ENCODE data around the gene UBE2G2. TPM values are rescaled to one million over a fixed set of nuclear protein-coding genes. Genes with fewer than 3 reads are reported as not detected.

UBE2G2 gene
- total RNA-seq, 1 donor from 2014 or later, result 78.2 TPM

DNA sequence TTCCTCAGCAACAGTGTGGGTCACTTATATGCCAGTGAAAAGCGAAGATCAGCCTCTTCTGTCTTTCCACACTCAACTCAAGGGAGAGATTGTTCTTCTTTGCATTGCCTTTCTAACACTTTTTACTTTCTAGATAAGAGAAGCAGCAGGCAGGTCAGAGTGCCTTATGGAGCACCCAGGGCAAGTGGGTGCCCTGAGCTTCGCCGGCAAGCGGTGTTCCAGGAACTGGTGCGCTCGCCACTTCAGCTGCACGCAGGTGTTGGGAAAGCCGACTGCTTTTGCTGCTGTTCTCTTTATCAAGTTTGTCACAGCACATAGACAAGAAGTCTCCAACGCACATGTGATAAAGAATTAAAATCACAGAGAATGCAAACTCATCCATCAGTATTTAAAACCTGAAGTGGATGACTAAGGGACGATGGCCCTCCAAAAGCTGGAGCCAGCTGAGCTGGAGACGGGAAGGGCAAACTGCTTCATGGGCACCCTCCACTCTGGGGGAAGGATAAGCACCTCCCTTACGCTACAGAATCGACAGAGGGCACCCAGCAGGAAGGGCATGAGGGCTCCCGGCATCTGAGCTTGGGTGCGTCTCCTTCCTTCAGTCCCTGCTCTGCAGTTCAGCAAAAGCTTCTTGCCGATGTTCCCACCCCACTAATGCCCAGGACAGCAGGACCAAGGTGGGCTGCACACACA is 20.7 kb downstream of the UBE2G2 start:
- TF ChIP-seq, protein P1, sequence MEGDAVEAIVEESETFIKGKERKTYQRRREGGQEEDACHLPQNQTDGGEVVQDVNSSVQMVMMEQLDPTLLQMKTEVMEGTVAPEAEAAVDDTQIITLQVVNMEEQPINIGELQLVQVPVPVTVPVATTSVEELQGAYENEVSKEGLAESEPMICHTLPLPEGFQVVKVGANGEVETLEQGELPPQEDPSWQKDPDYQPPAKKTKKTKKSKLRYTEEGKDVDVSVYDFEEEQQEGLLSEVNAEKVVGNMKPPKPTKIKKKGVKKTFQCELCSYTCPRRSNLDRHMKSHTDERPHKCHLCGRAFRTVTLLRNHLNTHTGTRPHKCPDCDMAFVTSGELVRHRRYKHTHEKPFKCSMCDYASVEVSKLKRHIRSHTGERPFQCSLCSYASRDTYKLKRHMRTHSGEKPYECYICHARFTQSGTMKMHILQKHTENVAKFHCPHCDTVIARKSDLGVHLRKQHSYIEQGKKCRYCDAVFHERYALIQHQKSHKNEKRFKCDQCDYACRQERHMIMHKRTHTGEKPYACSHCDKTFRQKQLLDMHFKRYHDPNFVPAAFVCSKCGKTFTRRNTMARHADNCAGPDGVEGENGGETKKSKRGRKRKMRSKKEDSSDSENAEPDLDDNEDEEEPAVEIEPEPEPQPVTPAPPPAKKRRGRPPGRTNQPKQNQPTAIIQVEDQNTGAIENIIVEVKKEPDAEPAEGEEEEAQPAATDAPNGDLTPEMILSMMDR (IDR thresholded peaks at IDR 0.05; ENCODE audit: borderline replicate concordance), result no peak
- Histone ChIP-seq H3K4me1 (peaks cover 34% of the 10 kb centered on the region), H3K27ac (replicated peaks) (no peak overlapping the region), H3K27me3 (ENCODE audit: low read depth) (no peaks in the 10 kb centered on the region), H3K36me3 (peaks cover 31% of the 10 kb centered on the region), H3K4me3 (no peak overlapping the region), H3K9me3 (replicated peaks) (no peaks in the 10 kb centered on the region)
- no peak for DNase-seq
- intact Hi-C loops (cut with micrococcal nuclease), result no loop called here

DNA sequence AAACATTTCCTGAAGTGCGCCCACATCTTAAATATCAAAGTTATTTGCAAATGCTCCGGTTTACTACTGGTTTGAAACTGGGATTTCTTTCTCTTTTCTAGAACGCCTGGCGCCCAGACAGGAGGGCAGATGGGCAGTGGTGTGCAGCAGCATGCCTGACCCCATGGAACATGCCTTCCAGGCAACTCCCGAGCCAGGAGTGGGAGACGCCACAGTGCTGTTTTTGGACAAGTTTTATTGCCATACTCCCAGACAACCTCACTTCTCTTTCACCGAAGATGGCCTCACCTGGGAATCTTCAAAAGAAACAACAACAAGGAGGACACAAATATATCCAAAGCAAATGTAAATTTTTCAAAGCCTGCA is 21.5 kb downstream of the UBE2G2 start:
- peaks cover 38% of the 10 kb centered on the region for H3K36me3 ChIP-seq
- intact Hi-C loops (cut with micrococcal nuclease), result no loop called here
- TF ChIP-seq, protein P1 (IDR thresholded peaks at IDR 0.05; ENCODE audit: borderline replicate concordance), result no peak

DNA sequence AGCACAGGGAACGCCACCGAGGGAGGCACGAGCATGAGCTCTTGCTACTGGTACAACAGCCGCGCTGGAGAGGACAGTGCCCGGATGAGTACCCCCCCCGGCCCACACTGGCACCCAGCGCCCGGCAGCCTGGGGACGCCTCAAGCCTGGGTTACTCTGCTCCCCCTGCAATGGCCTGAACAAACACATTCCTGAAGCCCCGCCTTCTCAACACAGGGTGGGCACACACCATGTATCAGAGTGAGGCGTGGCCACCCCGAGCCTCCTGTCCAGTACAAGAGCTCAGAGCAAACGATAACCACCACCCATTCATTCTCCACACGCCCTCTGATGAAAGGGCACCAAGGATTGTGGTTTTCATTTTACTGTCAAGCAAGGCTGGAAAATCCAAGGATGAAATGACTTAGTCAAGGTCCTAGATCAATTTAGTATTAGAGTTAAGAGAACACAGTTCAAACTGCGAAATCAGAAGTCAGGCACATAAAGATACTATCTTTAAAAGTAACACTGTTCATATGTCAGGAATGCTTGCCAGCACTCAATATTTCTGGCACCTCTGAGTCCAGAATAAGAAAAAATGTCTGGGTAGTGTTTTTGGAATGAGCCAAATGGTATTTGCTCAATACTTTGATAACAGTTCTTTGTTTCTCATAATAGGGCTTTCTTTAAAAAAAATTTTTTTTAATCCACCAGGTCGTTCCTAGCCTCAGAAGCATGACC is 22.0 kb downstream of the UBE2G2 start:
- intact Hi-C loops (cut with micrococcal nuclease), result no loop called here
- no peak for DNase-seq
- H3K27ac ChIP-seq (replicated peaks), result no peak overlapping the region
- no peak overlapping the region for H3K4me3 ChIP-seq
- no peaks in the 10 kb centered on the region for H3K27me3 ChIP-seq (ENCODE audit: low read depth)
- TF ChIP-seq, protein P1 (IDR thresholded peaks at IDR 0.05; ENCODE audit: borderline replicate concordance), result no peak
- H3K36me3 ChIP-seq, result peaks cover 43% of the 10 kb centered on the region
- no peaks in the 10 kb centered on the region for H3K9me3 ChIP-seq (replicated peaks)
- peaks cover 25% of the 10 kb centered on the region for H3K4me1 ChIP-seq

More for the DNA sequence above, 21.5 kb downstream of the UBE2G2 start:
- DNase-seq, result no peak
- H3K9me3 ChIP-seq (replicated peaks), result no peaks in the 10 kb centered on the region
- H3K4me3 ChIP-seq, result no peak overlapping the region
- no peaks in the 10 kb centered on the region for H3K27me3 ChIP-seq (ENCODE audit: low read depth)
- H3K27ac ChIP-seq (replicated peaks), result no peak overlapping the region
- peaks cover 27% of the 10 kb centered on the region for H3K4me1 ChIP-seq

DNA sequence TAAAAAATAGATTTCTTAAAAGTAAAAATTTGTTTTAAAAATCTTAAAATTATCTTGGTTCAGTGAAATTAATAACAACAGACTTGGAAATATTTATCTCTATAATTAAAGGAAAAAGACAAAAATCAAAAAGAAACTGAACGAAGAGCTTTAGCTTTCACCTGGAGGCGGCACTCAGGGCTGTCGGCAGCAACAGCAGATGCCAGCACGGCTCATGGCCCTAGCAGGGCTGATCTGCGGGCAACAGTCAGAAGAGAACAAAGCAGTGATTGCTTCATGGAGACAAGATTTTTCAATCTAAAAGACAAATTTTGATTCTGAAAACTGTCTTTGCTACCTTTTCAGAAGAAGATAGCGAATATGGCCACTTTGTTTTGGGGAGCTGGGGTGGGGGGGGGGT is 22.6 kb downstream of the UBE2G2 start:
- TF ChIP-seq, protein P1 (IDR thresholded peaks at IDR 0.05; ENCODE audit: borderline replicate concordance), result no peak
- no peaks in the 10 kb centered on the region for H3K9me3 ChIP-seq (replicated peaks)
- H3K4me3 ChIP-seq, result no peak overlapping the region
- no peaks in the 10 kb centered on the region for H3K27me3 ChIP-seq (ENCODE audit: low read depth)
- no peak for DNase-seq
- H3K27ac ChIP-seq (replicated peaks), result no peak overlapping the region
- H3K4me1 ChIP-seq, result peaks cover 23% of the 10 kb centered on the region
- H3K36me3 ChIP-seq, result peaks cover 49% of the 10 kb centered on the region
- intact Hi-C loops (cut with micrococcal nuclease), result no loop called here

DNA sequence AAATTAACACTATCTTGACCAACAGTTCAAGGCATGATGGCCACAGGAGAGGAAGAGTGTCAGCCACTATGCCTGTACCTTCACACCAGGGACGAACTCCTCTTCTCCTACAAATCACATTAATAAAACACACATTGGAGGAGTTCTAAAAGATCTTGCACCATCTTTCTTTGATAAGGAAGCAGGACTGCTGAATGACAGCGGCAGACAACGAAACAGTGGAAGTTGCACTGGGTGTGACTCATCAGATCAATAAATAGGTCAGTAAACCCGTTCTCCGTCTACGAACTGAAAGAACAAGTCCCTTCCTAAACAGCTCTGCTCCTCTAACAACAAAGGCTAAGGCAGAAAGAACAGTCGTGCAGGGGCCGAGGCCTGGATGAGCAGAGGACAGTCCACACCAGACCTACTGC is 23.1 kb downstream of the UBE2G2 start:
- H3K36me3 ChIP-seq, result peaks cover 52% of the 10 kb centered on the region
- H3K4me1 ChIP-seq, result peaks cover 23% of the 10 kb centered on the region

More for the DNA sequence above, 23.1 kb downstream of the UBE2G2 start:
- no peak overlapping the region for H3K27ac ChIP-seq (replicated peaks)
- H3K27me3 ChIP-seq (ENCODE audit: low read depth), result no peaks in the 10 kb centered on the region
- no peak overlapping the region for H3K4me3 ChIP-seq
- TF ChIP-seq, protein P1 (IDR thresholded peaks at IDR 0.05; ENCODE audit: borderline replicate concordance), result no peak
- H3K9me3 ChIP-seq (replicated peaks), result no peaks in the 10 kb centered on the region
- intact Hi-C loops (cut with micrococcal nuclease), result no loop called here
- DNase-seq, result no peak

Measured in left ventricle myocardium inferior (tissue), 1 donor.